SW 1271 (cell line): ENCODE measurements around the gene ASTN1.

Experiments
- DNase-seq, 2 experiments: peaks; one replicate each; lab custom pipeline; 2025; lab: John Stamatoyannopoulos, UW

ASTN1 gene

DNA sequence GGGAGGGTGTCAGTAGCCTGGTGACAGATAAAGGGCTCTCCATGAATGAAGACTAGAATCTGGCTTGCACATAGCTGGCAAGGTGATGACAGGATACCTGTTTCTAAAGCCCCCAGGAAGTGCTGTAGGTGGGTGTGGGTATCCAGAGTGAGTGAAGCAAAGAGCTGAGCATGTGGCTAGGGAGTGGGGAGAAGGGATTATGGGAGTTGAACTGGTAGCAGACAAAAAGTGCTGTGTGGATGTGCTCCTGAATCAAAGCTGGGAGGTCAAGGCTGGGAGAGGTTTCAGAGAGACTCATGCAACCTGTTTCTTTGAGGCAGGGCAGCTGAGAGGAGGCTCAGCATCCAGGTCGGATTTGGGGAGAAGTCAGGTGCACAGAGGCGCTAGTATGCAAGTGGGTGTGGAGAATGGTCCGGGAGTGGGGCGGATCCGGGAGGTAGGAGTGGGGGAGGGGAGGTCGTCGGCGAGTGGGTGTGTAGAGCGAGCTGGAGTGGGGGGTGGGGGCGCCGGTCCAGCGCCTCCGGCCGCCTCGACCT, 600 bp downstream of the ASTN1 start:
- no peak for DNase-seq

DNA sequence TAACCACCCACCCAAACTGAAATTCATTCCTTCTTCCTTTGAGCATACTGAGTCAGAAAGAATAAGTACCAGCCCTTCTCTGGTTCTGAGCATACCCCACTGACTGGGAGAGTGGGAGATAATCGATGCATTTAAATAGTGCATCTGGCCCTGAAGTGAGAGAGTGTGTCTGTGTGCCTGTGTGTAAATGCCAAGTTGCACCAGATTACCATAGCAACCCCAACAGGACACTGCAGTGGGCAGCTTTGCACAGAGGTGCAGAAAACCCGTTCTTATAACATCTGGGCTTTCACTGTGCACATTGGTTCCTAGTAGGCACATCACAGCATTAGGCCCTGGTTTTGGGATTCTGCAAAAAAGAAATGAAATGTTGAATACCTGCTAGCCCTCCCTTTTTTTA, 2.3 kb downstream of the ASTN1 start:
- DNase-seq: no peak

DNA sequence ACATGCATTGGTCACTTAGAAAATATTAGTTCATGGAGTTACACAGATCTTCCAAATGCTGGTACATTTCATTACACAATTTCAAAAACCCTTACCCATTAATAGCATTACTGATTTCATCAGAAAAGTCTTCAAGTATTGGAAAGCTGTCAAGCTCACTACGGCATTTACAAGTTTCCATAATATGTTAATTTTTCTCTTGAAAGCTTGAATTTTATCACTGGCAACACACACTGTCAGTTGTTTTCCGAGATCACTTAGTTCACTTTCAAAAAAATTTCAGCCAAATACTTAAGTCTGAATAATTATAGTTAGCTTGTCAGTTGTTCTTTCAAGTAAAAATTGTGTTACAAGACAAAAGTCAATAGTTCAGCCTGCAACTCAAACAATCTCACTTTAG, 18.0 kb downstream of the ASTN1 start:
- no peak for DNase-seq

DNA sequence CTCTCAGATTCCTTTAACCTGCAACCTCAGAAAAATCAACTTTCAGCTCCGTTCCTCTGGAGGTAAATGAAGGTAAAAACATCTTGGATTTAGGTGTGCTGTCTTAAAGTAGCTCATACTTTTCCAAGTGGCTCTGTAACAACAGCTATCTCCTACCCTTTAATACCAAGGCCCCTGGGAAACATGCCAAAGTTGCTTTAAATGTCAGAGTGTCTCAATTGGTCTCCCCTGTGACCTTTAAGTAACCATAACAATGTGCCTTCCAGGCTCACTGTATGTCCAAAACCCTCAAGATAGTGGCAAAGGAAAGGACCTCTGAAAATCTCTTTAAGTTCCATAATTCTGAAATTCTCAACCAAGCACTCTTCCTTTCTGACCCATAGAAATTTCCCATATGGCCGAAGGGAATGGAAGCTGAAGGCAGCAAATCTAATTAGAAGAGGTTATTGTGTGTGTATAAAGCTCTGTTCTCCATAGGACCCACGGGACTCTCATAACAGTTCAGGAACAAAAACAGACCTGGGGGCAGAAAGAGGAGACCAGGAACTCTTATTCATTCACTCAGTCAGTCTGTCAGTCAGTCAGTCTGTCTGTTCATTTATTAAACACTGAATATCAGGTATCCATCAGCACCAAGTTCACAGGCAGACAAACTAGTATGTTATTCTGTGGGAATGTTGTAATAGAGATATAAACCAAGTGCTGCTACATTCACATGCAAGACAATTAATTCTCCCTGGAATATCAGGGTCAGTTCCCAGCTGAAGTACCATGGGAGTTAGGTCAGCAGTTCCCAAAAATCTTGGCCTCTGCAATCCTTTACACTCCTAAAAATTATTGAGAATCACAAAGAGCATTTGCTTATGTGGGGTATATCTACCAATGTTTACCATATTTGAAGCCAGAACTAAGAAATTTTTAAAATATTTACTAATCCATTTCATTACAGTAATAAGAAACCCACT, 19.1 kb downstream of the ASTN1 start:
- no peak for DNase-seq

DNA sequence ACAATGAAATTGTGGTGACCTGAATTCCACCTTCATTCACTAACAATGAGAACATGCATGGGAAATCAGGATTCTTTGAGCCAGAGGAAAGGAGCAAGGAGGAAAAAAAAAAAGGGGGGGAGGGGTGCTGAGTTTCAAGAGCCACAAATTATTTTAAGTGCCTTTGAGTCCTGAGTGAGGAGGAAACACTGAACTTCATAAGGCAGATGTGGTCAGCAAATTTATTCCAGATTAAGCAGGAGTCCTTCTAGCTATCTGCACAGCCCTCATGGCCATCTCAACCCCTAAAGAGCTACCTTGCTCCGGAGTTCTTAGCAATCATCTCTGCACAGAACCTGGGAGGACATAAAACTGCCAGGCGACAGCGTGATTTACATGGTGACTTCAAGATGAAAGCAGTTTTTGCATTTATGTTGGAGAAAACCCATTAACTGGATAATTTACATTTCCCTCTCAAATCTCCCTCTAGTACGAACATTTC, 21.7 kb downstream of the ASTN1 start:
- no peak for DNase-seq

DNA sequence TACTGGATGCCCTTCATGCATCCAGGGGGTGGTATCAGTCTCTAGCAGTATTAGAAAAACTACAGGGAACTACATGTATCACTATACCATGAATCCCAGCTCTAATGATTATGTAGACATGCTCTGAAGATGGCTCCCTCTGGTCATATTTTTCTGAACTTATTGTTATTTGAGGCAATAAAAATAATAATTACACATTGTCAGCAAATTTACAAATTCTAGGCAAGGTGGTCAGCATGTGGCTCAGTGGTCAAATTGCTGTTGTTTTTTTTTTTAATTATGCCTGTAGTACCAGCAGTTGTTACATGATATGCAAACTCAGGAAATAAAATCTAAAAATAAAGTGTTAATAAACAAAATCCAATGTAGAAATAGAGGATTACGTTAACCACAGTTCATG, 22.5 kb downstream of the ASTN1 start:
- no peak for DNase-seq

DNA sequence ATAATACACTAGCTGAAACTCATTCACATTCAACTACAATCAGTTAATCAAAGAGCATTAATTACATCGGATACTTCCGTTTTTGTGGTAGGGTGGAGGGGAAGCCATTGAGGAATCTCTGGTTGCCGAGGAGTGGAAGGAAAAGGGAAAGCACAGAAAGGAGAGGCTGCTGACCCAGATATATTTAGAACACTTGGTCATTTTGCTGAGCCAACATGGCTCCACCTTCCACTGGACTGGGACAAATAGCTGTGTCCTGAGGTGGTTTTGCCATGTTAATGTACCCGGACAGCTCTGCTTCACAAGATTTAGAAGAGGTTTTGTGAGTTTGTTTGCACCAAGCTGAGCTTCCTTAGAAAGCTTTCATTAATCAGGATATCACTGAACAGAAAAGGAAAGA, 26.2 kb downstream of the ASTN1 start:
- DNase-seq: no peak

DNA sequence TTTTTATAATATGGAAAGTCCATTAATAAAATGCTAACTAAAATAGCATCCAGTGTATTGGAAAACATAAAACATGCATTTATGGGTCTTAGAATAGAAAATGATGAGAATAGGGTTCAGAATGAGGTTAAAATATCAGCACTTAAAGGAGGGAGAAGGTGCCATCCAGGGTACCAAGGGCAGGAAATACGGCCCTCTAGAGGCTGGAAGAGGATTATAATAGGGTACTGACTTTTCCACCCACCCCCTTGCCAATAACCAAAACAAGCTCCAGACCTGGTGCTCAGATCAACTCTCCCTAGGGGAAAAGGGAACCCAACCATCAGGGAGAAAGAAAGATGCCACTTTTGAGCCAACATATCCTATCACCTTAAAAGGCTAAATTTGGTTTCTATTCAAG, 26.7 kb downstream of the ASTN1 start:
- no peak for DNase-seq

DNA sequence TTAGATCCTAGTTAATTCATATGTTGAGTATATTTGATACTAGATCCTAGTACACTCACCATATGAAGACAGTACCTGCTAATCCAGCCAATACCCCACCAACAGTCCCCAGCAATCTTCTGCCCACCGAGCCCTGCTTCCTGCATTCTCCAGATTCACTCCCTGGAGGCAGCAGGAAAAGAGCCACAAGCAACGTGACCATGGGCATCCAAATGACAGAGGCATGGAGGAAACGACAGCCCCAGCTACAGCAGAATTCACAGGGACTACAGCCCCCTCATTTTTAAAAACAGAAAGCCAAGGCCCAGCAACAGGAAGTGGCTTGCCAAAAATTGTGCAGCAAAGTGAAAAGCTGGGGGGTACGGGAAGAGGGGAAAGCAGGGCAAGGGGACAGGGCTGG, 29.3 kb downstream of the ASTN1 start:
- no peak for DNase-seq

DNA sequence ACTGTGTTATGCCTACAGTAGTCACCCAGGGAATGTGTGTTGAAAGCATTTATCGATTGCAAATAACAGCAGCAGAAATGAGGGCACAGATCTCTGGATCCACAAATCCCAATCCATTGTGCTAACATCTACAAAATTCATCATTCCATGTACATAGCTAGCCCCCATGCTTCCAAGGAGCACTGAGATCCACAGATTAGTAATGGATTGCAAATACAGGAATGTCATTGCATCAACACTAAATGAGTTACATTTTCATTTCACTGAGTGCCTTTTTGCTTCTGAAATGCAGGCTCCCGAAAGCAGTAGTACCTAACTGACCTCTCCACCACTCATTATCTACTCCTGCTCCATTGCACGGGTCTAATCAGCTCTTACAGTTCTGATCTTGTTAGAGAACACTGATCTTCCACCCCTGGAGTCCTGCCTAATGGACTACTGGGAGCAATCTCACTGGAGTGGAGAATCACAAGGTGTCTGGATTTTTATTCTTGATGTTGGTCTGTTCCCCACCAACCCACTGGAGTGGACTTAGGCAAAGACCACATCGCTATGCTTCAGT, 30.5 kb downstream of the ASTN1 start:
- no peak for DNase-seq

DNA sequence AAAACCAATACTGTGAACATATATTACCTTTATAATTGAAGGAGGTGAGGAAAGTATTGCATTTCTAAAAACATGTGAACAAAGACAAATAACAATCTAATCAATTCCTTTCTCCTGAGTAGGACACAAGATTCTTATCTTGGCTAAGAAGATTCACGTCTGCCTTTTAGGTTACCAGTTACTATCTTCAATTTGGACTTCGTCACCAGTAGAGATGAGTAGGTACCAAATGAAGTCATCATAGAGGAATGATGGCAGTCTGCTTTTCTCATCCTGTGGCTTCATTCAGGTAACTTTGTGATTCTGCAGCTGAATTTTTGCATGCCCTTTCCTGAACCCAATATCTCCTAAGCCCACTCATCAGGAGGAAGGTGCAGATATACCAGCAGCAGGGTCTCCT, 32.4 kb downstream of the ASTN1 start:
- DNase-seq: no peak

DNA sequence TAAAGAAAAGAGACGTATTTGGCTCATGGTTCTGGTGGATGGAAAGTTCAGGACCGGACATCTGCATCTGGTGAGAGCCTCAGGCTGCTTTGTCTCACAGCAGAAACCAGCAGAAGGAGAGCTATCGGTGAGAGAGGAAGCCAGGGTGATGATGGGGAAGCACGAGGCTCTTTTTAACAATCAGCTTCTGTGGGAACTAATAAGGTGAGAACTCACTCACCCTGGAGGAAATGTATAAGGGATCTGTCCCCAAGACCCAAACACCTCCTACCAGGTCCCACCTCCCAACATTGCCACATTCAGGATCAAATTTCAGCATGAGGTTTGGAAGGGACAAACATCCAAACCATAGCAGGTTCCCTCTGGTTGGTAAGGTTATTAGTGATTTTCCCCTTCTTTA, 32.8 kb downstream of the ASTN1 start:
- DNase-seq: no peak

DNA sequence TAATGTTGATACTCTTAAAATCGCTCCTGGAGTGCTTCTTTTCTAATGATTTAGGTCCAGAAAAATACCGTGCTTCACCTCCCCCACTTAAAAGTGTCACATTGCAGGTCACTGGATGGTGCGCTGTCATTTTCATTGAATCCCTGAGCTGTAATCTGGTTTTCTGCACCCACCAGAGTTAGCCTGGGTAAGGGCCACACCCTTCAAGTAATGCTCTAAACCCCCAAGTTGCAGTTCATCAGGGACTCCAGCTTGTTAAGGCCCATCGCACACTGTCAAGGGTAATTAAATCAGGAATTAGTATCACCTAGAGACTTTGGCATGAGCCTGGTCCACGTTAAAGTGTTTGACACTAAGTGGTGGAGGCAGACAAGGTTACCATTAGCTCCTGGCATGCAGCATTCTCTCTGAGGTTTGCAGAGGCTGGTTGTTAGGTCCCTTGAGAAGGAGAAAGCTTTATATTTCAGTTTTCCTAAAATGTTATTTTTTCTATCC, 34.0 kb downstream of the ASTN1 start:
- DNase-seq: no peak

DNA sequence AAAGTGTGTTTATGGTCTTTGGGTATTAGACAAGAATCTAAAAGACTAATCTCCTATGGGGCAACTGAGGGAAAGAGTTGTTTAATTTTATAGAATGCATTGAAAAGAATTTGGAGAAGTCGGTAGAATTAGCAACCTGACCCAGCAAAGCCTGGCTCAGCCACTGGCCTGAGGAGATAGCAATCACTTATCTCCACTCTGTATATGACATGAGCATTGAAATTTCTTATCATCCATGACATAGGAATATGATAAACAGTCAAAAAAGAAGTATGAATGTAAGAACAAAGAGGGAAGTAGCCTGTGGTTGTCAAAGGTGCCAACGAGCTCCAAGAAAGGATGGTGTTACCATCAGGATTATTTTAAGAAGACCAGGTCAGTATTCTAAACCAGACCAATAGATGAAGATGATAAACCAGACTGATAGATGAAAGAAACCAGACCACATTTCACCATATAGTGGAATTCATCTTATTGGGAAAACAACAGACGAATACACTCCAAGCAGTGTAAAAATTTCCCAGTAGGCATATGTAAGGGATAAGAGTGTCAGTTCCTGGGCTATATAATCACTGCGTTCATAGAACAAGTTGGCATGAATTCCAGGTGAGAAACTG, 35.7 kb downstream of the ASTN1 start:
- no peak for DNase-seq

DNA sequence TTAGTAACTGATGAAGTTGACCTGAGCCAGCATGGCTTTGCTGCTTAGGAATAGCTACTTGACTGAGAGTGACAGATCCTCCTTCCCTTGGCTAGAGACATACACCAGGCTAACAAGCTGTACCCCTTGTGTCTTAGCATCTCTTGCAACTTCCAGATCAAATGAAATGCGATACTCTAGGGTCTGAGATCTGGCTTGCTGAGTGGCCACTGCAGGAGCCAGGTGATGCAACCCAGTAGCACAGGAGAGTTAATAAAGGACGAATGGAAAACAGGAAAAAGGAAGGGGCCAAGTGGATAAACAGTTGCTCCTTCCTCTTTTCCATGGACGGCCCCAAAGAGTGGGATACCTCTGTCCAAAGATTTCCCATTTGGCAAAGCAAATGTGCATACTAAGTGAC, 38.2 kb downstream of the ASTN1 start:
- no peak for DNase-seq

DNA sequence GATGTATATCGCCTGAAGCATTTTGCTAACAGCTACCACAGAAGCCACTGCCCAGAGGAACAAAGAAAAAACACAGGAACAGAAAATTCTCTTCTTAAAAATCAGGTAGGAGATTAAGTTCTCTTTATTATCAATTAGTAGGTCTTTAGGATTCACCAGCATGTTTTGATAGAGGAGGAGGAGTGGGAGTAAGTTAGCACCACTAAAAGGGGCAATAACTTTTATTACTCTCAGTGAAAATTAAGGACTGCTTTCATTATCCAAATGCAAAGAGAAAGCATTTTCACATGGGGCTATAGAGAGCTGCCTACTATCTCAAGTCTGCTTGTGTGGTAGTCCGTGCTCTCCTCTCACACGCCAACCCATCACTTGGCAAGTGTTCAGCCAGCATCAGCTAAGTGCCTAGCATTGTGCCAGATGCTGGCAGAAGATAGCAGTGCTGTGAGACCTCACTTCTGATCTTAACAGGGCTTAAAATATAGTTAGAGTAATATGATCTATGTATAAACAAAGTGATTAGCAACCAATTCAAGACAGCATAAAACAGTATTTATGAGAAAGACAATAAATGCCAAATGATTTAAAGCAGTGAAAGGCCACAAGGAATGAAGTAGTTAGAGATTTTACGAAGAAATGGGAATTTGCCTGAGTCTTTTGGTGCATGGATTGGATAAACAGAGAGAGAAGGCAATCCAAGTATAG, 39.8 kb downstream of the ASTN1 start:
- DNase-seq: no peak

DNA sequence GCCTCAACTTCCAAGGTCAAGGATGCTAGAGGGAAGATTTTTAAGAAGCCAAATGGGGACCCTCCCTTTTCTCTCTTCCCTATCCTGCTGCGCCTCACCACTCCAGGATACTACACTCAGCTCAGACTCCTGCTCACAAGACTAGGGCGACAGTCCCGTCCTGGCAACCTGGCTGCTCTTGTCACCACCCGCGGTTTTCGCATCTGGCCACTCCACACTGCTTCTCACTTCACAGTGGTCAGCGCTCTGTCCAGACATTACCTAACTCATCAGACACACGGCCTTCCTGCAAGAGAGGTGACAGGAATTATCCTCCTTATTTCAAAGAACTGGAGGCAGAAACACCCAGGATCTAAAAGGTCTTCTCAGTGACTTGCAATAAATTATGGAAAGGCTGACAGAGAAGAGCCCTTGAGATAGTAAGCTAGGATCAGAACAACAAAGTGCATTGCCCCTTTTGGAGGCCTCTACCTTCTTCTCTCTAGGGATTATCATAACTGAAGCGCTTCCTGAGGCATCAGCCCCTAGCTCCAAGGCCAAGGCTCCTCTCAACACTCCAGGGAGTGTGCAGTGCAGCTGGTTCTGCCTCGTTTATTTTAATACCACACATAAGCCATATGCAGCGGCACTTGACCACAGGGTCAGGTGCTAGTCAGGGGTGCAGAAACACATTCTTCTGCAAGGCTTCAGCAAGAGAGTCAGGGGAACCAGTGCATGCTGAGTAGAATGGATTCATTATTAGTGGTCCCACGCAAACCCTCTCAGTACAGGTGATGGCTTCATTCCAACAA, 41.9 kb downstream of the ASTN1 start:
- DNase-seq: no peak

DNA sequence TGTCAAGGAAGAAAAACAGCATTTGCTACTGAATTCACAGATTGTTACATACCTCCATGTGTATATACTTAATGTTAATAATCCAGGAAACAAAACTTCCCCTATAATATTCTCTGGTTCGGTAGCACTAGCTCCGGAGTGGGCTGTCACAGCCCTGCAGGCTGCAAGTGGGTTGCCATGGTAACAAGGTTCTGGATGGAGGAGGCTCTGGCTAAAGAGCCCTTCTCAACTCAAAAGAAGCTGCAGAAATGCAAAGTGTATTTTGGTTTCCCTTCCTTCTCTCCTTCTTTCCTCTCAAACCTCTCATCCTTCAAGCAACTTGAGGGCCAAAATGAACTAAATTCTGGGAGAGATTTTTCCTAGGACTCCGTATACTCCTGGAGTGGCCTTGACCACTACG, 45.2 kb downstream of the ASTN1 start:
- DNase-seq: no peak

DNA sequence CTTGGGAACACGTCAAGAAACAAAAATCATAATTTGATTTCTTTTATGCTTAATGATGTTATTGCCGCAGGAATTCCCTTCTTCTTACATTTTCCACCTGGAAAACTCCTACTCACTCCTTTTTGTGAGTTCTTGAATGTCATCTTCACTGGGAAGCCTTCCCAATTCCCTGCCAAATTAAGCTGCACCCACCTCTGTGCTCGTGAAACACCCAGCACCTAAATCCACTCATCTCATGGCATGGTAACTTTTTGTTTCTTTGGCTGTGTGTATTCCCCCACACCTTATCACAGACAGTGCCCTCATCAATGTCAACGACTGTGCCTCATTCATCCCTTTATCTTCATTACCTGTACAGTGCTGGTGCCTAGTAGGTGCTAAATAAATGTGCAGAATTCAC, 45.6 kb downstream of the ASTN1 start:
- no peak for DNase-seq

DNA sequence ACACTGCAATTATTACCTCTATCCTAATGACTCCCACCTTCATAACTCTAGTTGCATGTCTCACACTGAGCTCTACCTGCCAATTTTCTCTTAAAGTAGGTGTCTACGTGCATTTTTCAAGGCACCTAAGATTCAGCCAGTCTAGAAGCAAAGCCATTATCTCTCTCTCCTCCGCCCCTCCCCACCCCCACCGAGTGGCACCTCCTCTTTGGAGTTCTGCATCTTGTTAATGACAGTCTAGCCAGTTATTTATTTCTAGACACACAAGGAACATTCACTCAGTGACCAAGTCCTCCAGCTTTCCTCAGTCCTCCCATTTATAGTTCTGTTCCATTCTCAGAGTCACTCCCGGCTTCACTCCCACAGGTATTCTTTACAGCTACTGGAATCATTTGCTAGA, 47.6 kb downstream of the ASTN1 start:
- no peak for DNase-seq
